COLO829 (cell line): ENCODE results near the gene ZNF219.

ENCODE experiments used
- DNase-seq: peaks from one replicate; pipeline ENCODE4 v3.0.0; 2012; ENCODE audit warnings: low spot score

The ZNF219 gene

DNA sequence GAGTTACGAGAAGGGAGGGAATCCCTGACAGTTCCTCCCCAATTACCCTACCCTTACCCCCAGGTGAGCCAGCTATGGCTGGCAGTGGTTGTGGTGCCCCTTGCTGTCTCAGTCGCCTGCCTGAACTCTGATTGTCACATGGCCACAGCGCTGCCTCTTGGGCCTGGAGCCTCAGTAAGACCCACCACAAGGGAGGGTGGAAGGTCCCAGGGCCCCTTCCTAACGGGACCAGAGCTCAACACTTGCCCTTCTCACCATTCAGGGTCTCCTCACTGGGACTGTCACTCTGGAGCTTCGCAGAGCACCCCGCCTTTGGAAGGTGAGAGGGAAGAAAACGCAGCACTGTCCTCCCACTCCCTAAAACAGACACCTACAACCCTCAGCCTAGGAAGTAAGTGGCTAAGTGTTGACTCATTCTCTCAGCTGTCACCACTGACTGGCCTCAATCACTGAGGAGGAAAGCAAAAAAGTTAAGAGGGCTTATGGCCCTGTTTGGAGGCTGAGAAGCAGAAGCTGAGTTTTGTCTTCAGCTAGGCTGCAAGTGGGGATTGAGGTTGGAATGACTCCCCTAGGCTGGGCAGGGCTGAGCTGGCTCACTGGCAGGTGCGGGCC lies 3.5 kb upstream of the ZNF219 start:
- DNase-seq = no peak

DNA sequence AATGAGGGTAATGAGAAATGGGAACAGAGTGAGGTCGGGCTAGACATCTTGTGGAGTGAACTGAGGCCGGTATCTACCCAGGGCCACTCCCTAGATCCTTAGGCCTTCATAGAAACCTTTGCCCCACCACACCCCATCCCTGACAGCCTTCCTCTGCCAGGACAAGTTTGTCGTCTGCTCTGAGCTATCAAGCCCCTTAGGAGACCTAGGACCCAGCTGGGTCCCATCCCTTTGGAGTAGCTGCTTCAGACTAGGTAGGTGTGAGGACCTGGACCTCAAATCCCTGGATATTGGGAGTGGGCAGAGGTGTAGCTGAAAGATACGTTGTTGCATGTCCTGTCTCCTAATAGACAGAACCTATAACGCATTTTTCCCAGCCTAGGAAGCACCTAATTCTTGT lies 2.5 kb upstream of the ZNF219 start, which contains the start of gene TMEM253:
TMEM253 (plus strand) TSS at position 136 of the 400 bp plus-strand sequence. CDS start 278 bp downstream, outside the sequence.
- DNase-seq = no peak

DNA sequence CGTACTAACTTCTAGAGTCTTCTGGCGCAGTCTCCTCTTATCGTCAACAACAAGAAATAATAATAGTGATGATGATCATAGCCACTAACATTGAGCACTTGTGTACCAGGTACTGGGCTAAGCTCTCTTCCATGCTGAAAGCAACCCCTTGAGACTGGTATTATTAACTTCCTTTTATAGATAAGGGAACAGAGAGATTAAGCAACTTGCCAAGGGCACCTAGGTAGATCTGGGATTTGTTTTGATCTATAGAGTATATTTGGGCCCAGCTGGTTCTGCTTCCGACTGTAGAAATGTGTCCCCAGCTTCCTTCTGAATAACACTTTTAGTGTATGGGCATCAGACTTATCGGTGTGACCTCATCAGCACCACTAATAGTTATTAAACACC lies 1.1 kb upstream of the ZNF219 start:
- no peak for DNase-seq

DNA sequence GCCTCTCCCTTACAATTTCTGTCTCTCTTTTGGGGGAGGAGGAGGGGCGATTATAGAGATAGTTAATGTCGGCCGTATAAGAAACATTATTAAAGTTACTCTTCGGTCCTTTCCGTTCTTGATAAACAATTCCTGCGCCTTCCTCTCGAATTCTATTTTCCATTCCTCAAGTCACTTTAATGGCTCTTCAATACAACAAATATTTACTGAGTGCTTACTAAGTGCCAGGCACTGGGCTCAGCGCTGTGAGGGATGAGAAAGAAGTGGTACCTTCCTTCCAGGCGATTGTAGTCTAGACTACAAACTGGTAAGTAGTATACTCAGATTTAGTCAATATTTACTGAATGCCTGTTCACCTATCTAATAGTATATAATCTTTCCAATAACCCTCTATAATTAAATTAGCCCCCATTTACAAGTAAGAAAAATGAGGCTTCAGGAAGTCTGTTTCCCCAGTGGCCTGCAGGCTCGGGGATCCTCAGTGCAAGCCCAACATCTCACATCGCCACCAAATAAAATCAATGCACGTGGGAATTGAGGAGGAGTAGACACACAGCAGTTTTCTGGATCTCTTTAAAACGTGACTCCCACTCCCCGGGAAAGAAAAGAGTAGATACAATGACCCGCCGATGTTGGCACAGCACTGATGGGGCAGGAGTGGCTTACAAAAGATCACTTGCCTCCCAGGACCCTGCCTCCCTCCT lies 589 bp upstream of the ZNF219 start:
- DNase-seq = no peak

DNA sequence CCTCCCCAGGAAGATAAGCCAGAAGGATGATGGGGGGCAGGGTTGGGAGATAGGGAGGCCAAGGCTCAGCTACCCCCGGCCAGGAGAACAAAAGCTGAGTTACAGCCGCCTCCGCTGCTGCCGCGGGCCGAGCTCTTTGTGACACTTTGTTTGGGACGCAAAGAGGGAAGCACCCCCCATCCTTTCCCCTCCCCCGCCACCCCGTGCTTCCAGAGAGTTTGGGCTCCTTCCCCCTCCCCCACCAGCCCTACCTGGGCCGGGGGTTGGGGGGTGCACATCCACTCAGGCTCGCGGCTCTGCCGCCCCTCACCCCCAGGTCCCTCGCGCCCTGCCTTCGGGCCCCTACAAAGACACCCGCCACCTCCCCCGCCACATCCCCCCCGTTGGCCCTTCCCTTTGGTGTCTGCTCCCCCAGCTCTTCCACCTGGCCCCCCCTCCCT lies 799 bp downstream of the ZNF219 start:
- no peak for DNase-seq

DNA sequence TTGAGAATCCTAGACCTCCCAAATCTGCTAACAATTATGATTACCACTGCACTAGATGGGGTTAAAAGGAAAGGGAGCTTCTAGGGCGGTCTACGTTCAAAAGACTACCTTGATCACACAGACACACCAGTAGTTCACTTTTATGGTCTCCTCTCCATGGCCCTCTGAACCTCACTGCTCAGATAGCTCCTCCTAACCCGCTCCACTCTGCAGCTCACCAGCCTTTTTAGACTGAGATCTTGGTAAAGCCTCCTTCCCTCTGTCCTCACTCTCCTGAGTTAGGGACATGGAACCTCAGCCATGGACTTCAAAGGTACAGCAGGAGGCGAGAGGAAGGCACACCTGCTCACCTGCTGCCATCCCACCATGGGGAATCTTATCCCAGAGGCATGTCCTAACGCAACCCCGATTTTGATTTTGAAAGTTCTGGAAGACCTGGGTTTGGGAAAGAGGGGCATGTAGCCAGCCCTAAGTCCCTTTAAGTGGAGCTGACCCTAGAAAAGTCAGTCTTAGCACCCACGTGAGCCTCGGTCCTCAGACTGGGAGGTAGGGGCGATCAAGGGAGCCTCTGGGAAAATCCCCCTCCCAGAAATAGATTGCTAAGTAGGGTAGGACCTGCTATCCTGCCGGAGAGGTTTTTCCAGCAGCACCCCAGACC lies 1.3 kb downstream of the ZNF219 start:
- no peak for DNase-seq

DNA sequence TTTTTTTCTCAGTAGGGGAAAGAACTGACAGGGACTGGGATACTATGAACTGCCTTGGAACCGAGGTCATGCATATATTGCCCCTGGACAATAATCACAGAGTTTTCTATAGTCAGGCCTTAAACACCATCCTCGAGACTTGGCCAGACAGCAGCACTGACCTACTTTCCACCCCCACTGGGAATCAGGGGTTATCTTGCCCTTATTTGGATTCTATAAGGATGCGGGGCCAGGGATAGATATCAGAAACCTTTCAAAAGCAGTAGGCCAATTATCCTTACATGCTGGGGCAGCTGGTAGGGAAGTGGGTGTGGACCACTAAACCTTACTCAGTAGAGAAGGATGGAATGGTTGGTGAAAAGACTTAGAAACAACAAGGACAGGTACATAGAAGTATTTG lies 2.0 kb downstream of the ZNF219 start:
- no peak for DNase-seq

DNA sequence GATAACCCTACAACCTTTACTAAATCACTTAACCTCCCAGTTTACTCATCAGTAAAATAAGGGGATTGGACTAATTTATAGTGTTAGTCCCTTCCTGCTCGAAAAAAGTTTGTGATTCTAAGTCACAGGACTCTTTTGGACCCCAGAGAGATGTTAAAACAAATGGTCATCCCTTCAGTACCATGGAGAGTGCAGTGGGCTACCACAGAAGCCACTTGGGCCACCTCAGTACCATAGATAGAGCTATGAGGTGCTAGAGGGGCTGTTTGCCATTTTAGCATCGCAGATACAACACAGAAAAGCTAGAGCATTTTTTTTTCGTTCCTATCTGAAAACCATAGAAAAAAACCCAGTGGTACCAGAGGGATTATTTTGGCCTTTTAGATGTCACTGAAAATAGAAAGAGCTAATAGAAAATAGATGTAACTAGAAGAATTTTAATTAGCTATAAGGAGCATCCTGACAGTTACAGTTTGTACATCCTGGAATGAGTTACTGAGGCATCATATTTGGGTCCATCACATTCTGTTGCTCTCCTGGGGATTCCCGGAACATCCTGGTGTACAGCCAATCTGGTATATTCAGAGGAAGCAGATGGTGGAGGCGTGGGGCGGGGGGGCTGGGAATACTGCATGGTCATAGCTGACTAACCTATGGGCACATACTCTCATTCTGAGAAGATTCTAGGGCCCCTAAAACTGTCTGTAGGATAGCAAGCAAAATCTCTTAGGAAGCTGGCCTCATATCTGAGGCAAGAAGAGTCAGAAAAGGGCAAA lies 2.8 kb downstream of the ZNF219 start:
- DNase-seq = no peak

DNA sequence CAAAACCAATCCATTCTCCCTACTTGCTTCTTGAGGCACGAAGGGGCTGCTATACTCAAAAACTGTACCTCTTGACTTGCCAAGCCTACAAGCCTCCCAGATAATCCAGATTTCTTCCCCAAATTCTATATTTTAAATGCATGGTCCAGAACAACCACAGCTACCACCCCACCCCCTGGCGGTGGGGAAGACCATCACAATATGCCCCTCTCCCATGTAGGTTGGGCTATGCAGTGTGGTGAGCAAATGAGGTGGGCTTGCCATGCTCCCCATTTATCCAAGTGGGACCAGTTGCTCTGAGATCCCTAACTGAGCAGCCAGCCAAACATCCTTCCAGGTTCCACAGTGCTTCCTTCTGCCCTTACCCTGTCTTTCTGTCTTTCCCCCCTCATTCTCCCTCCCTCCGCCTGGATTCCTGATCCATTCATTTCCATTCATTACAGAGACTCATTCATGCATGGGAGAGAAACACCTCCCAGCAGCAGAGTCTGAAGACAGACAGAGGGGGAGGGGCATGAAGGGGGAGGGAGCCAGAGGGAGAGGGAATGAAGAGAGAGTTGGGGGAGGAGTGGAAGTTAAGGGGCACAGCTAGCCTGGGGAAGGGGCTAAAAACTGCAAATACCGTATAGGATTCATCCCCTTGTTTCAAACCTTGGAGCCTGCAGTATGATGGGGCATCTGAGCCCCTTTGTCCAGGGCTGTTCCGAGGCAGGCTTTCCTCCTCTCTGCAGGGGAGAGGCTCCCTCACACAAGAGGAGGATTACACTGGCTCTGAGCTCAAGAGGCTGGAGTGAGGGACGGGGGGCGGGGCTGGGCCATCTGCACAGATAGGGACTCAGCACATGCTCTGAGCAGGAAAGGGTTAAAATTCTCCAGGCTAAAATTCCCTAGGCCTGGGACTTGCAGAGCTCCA lies 4.4 kb downstream of the ZNF219 start:
- DNase-seq = peak; percentile 79

DNA sequence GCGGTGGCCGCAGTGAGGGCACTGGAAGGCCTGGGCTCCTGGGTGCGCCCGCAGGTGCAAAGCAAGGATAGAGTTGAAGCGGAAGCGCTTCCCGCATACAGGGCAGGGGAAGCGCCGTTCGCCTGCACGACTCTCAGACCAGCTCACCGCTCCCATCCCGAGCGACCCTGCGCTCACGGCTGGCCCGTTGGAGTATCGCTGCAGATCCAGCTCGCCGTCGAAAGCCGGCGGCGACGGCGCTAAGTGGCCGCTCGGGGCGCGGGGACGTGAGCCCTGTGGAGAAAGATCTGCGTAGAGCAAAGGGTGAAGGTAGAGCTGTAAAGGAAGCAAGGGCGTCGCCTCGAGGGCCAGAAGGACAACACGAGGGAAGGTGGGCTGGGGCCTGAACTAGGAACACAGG lies 5.4 kb downstream of the ZNF219 start:
- no peak for DNase-seq

DNA sequence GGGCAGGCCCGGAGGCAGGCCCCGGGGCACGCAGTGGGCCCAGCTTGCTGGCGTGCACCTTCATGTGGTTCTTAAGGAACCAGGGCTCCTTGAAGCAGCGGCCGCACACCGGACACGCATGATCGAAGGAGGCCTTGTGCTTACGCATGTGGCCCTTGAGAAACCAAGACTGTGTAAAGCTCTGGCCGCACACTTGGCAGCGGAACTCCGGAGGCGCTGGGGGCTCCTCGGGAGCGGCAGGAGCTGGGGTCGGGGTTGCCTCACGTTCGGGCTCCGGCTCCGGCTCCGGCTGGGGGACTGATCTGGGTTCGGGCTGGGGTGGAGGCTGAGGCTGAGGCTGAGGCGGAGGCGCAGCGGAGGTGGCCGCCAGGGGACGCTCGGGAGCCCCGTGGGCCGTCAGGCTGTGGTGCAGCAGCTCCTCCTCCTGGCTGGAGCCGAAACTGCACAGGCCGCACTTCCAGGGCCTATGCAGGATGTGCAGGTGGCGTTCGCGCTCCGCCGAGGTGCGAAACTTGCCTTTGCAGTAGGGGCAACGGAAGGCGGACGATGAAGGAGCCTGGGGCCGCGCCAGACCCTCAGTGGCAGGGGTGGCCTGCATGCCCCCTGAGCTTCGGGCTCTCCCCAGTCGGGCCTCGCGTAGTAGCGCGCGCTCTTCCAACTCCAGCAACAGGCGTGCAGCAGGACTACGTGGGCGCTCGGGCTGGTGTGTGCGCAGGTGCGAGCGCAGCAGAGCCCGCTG lies 6.0 kb downstream of the ZNF219 start:
- DNase-seq = peak; percentile 73

DNA sequence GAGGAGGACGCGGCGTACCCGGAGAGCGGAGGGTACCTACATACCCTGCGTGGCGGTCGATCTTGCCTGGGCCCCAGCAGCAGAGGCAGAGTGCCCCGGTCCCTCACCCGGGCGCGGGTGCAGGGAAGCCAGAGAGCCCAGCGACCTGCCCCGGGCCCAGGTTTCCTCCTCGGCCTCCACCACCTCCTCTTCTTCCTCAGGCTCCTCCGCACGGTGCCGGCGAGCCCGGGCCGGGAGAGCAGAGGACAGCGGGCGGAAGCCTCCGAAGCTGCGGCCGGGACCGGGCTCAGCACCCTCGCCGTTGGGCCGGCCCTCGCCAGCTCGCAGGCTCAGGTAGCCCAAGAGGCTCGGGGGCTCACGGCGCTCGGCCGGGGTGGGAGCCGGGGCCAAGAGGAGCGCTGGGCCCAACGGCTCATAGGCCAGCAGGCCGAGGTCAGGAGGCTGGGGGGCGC lies 6.6 kb downstream of the ZNF219 start:
- no peak for DNase-seq

DNA sequence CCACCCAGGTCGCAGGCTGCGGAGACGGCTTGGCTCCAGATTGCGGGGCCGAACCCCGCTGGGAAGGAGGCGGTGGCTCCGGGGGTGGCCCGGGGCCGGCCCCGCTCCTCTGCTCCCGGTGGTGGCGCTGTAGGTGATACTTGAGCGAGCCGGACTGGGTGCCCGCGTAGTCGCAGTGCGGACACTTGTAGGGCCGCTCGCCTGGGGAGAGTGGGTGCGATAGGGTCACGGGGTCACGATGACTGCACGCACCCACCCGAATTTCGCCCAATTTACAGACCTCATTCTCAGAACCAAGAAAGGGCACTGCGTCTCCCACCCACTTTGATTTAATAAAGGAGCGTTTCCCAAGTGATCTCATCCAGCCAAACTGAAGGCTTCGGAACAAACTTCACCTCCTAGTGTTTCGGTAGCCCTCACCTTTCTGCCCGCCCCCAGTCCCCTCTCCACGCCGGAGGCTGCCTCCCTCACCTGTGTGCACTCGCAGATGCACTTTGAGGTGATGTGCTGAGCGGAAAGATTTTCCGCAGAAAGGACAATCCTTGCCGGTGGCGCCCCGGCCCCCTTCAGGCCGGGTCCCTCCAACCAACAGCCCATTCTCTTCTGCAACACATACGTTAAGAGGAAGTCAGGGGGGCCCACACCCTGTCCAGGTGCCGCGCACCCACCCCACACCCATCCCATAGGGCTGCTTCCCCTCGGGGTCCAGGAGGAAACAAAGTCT lies 7.4 kb downstream of the ZNF219 start:
- DNase-seq = no peak

DNA sequence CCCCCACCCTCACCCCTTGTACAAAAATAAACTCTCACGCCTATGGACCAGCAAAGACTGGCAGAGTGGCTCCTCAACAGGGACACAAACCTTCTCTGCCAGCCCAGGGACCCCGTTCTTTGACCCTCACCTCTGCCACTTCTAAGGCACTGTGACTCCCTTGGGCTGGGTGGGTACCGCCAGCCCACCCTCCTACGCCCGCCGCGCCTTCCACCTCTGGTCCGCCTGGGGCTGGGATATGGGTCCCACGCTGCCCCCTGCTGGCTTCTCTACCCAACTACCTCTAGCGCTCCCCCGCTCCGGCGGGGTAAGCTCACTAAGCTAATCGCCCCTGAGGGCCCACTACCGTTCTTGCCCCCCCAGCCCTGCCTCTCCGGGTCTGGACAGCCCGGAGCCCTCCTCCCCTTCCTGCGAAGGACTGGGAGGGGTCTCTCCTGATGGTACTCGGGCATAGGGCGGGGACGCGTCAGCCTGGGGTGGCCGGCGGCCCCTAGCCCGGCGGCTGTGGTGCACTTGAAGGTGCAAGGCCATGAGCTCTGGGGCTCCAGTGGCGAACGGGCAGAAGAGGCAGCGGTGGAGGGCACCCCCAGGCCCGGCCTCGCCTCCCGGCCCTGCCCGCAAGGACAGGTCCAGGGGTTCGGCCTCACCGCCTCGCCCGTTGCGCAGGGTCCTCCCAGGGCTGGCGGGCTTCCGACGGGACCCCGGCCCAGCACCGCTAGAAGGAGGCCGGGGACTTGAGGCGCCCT lies 8.1 kb downstream of the ZNF219 start:
- DNase-seq = no peak

DNA sequence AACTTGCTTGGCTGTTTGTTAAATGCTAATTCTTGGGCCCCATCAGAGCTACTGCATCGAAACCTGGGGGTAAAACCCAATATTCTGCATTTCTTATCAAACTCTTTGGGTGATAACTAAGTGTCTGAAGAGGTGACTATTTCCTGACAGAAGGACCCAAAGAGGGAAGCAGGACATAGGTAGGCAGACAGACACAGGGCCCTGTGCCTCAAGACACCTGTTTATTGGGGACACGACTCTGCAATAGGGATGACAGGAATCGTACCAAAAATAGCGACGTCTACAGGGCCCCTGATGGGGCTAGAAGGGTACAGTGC lies 8.6 kb downstream of the ZNF219 start:
- DNase-seq = no peak

DNA sequence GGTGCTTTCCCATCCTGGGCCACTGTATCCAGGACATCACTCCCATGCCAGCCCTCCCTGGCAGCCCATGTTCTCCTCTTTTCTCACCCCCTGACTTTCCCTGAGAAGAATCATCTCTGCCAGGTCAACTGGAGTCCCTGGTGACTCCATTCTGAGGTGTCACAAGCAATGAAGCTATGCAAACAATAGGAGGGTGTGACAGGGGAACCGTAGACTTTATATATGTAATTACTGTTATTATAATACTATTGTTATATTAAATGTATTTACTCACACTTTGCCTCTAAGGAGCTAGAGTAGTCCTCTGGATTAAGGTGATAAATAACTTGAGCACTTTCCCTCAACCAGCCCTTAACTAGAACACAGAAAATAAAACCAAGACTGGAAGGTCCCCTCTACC lies 9.2 kb downstream of the ZNF219 start:
- no peak for DNase-seq

DNA sequence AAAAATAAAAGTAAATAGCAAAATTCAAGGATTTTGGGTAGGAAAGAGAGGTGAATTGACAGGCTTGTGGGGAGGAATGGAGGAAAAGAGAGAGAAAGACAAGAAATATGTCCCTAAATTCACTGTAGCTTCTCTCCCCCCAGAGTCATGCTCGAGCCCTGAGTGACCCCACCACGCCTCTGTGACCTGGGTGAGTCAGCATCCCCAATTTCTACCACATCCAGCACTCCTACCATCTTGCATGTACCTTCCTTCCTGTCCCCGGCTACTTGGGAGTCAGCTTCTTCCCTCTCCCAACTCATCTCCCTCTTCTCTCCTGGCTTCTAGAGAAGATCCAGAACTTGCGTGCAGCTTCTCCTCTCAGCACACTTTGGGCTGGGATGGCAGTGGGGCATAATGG lies 9.8 kb downstream of the ZNF219 start:
- no peak for DNase-seq

DNA sequence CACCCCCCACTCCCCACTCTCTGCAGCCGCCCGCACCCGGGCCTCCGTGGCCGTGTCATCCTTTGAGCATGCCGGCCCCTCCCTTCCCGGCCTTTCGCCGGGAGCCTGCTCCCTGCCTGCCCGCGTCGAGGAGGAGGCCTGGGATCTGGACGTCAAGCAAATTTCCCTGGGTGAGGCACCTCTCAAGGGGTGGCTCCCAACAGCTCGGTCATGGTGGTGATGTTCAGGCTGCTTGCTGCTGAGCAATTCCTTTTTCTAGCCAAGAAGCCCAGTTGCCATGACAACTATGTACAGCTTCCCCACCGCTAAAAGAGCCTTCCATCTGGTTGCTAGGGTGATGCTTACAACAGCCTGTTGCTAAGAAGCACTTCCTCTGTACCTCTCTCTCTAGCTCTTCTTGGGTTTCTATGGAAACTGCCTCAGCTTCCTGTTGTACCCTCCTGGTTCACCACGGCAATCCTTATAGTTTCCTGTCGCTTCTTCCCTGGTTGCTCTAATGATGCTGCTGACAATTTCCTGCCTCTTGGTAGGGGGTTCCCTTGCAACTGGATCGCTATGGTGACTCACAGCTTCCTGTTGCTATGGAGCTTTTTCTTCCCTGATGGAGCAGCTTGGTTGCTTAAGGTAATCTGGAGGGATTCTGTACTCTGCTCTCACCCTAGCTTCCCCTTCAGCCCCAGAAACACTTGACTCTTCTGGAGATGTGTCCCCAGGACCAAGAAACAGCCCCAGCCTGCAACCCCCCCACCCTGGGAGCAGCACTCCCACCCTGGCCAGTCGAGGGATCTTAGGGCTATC lies 11.0 kb downstream of the ZNF219 start:
- no peak for DNase-seq

DNA sequence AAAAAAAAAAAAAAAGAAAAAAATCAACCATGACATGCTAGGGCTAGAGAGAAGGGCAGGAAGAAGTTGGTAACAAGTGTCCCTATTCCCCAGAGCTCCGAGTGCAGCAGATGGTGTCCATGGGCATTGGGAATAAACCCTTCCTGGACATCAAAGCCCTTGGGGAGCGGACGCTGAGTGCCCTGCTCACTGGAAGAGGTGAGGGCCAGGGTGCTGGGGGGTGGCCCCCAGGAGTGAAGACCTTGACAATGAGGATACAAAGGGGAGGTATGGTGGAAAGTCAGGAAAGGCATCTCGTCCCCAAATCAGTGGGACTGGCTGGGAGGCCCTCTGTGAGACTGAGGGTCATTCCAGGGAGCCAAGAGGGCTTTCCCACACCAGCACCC lies 11.6 kb downstream of the ZNF219 start:
- no peak for DNase-seq
